Measurements from ENCODE around the gene KDM4B.
"Not testable (repeated sequence)": the region's sequence is repeated elsewhere in the genome, so short reads cannot be mapped to it uniquely, and the experiment has no call there.

KDM4B gene

DNA sequence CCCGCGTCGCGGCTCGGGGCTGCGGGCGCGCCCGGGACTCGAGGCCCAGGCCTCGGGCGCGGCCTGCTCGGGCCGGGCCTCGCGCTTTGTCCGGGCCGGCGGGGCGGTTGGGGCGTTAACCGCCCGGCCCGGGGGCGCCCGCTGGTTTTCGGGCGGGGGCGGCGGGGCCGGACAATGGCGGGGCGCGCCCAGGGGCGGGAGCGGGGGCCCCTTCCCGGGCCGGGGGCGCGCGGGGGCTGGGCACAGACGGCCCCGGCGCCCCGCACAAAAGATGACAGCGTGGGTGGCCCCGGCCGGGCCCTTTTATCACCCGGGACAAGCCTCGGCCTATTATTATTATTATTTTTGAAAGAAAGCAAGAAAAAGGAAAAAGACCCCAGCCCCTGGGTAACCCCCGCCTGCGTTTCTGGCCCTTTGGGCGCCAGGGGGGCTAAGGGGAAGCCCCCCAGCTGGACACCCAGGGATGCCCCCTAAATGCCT, 419 bp downstream of the KDM4B start:
- no peak for DNase-seq

DNA sequence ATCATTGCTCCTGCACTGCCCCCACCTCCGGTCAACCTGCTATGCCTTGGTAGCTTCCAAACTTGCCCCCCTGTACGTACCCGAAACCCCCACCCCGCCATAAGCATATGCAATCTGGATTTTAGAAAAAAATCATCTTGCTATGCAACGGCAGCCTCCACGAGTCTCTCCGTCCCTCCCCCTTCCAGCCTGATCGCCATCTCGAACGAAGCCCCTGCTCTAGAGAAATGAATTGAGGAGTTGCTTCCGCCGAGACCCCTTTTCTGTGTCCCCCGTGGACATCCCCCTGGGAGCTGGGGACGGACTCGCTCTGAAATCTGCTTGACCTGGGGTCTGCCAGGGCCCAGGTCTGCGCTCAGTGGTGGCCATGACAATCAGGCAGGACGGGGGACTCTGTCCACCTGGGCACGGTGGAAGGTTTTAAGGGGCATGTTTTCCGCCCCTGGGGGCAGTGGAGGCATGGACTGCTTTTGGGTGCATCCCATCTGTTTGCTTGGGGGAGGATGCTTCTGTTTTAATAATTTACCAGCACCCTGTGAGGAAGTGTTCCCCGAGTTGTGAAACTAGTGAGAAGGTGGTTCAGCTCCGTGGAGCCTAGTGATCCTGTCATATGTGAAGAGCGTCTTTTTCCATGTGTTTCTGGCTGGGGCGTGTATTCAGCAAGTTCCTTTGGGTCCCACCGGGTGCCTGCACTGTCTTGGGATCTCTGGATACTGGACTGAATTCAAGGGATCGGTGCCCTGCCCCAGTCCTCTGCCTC, 1.0 kb downstream of the KDM4B start:
- DNase-seq, result peak; percentile 62

DNA sequence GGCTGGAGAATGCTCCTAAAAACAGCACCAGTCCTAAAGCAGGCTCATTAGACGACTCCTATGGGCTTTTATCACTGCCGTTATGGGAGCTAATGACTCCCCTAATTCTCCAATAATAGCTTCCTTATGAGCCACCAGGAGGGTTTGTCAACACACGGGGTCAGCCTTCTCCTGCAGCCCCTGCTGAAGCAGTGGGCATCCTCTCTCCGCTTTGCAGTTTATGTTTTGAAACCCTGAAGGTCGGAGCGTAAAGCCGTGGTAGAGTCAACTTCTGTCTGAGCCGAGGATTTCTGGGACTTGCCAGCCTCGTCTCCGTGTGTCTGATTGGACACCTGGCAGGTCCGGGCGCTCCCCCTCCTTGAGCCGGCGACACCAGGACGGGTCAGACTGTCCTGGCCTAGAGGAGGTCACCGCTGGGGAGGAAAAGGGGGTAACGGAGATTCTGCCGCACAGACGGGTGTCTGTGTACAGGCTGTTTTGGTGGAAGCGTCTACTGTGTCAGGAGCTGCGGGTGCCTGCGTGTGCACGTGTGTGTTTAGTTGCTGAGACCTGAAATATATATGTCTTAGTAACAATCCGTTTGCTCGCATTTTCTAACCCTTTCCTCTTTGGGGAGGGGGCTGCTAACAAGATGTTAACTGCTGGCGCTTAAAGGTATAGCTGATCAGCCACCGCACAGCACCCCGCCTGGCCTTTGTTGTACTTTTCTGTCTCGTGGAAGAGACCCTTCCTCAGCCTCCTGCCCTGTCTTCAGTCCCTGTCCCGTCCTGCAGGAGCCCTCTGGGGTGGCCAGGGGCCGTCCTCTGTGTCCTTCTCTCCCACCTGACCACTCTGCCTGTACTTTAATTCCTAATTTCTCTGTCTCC, 1.9 kb downstream of the KDM4B start:
- DNase-seq, result peak; percentile 71

DNA sequence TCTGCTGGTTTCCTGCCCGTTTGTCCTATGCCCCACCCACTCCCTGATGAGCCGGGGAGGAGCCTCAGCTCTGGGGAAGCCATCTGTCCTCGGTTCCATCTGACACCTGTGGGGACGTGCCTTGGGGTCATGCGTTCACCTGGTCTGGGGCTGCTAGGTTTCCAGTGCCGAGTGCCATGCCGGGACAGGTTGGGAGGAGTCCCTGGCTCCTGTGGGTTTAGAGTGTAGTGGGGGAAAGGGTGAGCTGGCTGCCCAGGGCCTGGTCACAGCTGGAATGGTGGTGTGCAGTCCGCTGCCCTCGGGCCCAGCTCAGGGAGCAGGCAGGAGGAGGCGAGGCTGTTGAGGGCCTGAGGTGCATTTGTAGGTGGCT, 2.5 kb downstream of the KDM4B start:
- no peak for DNase-seq

DNA sequence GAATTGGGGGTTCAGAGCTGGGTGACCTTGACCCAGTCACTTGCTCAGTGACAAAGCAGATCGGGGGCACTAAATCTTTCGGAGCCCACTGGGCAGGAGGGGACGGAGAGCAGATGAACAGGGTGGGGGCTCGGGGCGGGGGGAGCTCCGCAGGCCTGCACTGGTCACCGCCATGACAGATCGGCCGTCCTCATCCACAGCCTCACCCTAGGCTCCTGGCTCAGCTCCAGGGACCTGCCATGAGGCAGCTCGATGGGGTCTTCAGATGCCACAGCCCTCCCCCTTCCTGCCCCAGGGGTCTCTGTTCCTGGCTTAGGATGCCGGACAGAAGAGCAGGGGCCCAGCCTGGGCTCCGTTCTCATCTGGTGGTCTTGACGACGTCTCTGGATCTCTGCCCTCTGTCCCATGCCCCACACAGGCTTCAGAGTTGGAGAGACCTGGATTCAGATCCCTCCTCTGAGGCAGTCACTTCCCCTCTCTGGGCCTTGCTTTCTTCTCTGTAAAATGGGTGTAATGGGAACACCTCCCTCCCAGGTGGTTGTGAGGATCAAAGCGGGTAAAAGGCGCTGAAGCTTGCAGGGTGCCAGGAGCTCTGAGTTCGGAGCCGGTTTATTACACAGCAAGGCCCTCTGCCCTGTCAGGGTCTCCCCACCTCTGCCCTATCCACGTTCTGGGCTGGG, 3.0 kb downstream of the KDM4B start:
- DNase-seq, result no peak

DNA sequence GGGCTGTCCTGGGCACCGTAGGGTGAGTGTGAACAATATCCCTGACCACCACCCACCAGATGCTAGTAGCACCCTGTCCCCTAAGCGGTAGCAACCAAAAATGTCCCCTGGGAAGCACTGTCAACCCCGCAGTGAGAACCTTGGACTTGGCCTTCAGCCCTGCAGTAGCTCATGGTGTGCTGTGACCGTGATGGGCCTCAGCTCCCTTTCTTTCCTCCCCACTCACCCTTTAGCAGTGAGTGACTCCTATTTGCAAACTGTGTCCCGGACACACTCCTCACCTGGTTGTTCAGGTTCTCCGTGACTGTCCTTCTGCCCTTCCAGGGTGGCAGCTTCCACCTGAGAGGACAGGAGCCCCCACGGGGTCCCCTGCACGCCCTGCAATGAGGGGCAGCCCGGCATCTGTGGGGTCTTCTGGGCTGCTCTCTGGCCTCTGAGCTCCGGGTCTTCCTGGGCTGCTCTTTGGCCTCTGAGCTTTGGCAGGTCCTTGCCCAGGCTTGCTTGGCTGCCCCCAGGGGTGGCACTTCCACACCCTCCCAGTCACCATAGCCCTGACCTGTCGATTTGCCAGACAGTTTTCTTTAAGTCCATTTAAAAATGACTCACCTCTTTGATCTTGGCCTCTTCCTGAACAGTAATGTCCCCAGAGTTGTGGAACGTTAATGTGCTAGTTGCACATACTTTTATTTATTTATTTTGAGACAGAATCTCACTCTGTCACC, 3.8 kb downstream of the KDM4B start:
- no peak for DNase-seq

DNA sequence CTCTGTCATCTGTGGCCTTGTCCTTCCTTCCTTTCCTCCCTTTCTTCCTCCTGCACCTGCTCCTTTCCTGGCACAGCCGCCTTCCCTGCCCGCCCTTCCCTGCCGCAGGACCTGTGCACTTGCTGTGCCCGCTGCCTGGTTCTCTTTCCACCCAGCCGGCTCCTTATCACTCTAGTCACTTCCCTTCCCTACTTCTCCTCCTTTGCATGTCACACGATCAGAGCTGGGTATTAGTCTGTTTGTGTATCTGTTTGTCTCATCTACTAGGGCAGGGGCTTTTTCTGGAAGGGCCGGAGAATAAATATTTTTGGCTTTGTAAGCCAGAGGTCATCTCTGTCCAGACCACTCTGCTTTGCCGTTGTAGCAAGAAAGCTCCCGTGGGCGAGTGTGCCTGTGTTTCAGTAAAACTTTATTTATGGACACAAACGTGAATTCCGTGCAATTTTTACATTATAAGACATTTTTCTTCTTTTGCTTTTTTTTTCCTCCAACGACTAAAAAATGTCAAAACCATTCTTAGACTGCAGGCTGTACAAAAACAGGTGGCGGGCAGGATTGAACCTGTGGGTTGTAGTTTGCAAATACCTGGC, 6.1 kb downstream of the KDM4B start:
- peak; percentile 79 for DNase-seq

DNA sequence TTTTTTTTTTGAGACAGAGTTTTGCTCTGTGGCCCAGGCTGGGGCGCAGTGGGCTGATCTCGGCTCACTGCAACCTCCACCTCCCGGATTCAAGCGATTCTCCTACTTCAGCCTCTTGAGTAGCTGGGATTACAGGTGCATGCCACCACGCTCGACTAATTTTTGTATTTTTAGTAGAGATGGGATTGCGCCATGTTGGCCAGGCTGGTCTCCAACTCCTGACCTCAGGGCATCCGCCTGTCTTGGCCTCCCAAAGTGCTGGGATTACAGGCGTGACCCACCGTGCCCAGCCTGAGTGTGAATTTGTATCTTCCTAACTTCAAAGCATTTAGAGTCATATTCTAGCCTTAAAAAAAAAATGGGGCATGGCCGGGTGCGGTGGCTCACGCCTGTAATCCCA, 6.7 kb downstream of the KDM4B start:
- DNase-seq, result not testable (repeated sequence)

DNA sequence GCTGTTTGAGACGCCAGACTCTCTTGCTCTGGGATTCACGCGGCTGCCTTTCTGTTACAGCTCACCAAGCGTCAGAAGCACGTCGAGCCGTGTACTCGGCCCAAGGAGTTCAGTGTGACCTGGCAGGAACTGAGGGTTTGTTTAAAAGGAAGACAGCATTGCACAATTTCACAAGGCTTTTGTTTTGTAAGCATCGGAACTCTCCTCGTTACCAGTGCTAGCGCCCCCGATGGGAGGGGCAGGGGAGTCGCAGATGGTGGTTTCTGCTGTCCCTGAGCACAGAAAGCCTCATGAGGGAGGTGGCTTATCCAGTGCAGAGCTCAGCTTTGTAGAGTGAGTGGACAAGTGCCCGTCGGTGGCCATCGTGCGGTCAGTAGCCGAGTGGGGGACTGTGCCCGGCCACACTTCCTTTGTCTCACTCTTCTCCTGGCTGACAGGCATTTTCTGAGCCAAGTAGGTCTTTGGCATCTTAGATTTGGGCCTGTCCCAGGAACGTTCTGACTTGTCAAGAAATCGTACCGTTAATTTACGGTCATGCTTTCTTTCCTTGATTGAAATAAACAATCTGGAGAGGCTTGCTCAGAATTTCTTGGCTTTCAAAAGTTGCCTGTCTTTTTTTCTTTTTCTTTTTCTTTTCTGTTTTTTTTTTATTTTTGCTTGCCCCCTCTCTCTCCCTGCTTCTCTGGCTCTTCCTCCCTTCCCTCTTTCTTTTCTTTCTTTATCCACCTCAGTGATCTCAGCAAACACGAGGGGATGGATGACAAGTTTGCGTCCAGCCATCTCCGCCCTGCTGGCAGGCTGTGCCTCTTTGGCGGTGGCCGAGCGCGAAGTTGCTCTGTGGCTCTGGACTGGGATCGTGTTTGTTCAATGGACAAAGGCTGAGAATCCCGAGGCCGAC, 7.7 kb downstream of the KDM4B start:
- DNase-seq, result peak; percentile 37

DNA sequence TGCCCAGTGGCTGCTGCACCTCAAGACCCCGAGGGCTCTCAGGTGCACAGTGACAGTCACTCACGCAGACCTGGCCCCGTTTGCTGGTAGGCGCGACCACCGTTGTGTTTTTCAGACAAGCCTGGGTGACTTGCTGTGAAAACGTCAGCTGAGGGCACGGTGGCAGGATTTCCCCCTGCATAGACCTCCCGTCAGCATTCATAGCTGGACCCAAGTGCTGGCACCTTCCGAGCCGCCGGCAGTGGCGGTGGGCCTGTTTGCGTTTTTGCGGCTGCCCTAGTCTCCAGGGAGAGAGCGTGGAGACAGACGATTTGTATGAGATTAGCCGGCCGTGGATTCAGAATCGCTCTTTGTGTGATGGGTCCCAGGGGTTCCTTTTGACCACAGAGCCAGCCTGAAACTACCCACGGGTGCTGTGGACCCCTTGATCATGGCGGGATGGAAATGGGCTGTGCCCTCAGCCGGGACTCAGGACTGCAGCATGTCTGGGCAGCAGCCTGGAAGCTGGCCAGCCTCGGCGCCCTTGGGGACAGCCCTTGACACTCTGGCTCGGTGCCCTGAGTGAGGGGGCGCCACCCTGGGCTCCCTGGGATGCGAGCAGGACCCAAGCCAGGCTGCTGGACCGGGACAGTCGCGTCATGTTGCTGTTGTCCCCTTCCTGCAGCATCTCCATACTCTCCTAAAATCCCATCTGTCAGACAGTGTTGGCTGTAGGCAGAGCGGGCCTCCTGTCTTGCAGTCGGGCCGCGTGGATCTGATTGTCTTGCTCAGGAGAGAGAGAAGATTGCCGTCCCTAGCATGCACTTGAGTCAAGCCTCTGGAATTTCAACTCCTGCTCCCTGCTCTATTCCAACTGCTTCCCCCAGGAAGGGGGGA, 8.6 kb downstream of the KDM4B start:
- no peak for DNase-seq

DNA sequence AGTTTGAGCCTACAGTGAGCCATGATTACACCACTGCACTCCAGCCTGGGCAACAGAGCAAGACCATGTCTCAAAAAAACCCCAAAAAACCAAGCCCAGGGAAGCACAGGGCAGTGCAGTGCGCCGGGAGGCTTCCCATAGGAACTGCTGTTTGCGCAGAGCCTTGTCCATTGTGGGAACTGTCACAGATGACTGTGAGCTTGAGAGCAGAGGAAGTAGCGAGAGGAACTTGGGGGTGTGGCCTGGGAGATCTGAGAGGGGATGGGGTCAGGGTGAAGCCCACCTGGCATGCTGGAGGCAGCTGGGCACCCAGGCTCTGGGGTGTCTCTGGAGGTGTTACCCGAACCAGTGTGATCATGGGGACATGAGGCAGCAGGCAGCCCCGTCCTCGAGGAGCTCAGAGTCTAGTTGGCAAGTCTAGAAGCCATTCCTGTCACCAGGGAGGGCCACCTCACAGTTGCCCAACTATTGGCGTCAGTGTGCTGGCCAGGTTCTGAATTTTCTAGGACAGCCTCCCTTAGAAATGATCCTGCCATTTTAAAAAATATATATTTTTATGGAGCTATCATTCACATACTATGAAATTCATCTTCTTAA, 10.4 kb downstream of the KDM4B start:
- no peak for DNase-seq

DNA sequence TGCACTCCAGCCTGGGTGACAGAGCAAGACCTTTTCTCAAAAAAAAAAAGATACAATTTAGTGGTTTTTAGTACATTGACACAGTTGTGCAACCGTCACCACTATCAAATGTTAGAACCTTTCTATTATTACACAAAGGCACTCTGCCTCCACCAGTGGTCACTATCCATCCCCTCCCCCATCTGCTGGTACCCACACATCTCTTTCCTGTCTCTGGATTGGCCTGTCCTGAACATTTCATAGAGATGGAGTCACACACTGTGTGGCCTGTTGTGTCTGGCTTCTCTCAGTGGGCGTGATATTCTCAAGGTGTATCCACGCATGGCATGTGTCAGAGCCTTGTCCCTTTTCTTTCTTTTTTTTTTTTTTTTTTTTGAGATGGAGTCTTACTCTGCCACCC, 11.2 kb downstream of the KDM4B start:
- DNase-seq, result peak; percentile 59

DNA sequence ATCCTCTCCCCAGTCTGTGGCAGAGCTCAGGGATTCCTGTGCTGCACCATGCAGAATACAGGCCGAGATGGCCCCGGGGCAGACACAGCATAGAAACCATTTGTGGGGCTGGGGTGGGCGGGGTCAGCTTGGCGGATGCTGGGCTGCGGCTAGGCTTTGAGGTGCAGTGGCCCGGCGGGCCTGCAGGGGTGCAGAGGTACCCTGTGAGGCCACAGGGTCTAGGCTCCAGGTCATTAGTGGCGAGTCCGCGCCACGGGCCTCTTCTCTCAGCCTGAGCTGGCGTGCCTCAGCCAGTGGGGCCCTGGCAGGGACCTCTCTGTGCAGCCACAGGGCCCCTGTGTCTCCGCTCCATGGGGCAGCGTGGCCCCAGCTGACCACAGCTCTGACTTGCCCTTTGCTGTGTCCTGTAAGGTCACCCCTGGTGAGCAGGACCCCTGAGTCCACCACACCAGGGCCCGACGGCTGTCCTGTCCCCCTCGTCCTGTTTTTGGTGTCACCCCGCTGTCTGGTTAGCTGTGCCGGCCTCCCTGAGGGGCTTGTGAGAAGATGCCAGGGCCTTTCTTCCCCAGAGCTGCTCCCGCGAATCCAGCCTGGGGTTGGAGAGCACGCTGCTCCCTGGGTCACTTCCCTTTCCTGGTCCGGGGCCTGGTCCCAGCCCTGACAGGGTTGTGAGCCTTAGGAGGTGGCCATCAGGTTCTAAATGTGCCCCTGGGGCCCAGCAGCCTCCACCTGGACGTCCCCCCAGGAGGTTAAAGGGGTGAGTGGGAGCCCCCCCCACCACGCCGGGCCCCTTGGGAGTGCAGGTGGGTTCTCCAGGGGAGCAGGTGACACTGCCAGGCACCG, 12.1 kb downstream of the KDM4B start:
- DNase-seq, result no peak

DNA sequence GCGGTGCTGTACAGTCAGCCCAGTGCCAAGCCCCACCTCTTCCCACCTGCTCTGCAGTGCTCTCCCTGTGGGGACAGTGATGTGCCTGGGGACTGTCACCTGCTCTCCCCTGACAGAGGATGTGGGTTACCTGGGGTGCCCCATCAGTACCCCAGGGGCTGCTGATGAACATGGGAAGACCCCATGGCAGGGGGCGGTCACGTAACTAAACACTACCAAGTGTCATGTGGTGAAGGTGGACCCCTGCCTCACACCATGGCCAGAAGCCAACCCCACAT, 12.7 kb downstream of the KDM4B start:
- no peak for DNase-seq

DNA sequence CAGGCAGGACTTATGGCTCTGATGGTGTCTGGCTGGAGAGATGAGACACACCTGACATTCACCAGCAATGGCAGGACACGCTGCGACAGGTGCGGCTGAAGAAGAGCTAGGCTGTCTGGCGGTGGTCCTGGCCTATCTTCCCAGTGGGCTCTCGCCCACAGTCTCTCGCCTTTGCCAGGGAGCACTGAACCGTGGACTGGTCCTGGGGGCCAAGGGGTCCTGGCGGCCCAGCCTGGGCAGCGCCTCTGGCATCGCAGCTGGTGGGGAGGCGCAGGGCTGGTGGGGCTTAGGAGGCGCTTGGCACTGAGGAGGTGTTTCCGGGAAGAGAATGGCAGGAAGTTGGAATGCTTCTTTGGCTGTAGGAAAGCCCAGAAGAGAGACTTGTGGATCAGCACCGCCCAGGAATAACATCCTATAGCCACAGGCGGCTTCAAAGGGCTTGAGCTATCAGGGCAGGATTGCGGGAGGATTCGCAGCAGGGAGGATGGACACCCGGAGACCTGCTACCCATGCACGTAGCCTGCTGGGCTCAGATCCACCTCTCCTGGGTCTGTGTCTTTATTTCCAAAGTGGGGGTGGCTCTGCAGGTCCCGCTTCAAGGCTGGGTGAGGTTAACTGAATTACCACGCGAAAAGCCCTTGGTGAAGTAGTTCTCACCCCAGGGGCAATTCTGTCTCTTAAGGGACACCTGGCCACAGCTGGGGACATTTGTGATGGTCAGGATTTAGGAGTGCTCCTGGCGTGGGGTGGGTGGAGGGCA, 14.6 kb downstream of the KDM4B start:
- no peak for DNase-seq

DNA sequence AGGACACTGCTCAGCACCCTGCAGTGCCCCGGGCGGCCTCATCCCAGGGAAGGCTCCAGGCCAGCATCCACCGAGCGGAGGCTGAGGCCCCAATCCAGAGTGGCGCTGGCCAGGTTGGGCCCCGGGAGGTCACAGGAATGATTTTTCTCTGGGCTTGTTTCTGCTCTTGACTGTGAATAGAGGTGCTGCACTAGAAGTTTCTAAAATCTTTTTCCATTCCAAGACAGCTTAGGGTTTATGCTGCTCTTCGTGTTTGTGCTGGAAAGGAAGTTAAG, 15.1 kb downstream of the KDM4B start:
- DNase-seq, result no peak

DNA sequence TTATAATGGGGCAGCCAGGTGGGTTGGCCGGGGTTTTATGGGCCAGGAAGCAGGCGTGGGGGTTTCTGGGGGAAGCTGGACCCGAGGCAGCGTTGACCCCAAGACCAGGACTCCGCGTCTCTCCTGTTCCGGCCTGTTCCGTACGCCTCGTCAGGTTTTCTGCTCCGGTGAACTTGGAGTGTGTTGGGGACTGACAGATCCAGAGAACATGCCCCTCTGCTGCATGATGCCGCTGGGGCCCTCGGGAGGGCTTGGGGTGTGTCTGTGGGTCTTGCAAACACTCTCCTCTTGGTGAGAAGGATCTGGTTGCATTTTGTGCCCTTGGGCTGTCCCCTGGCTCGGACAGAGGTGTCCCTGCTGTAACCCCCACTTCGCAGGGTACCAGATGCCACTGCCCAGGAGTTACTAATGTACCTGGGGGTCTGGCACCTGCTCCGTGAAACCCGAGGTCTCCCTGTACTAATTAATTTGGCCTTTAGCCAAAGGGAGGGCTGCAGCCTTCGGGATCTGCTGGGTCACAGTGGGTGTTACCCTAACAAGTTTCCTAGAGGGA, 15.6 kb downstream of the KDM4B start:
- no peak for DNase-seq

DNA sequence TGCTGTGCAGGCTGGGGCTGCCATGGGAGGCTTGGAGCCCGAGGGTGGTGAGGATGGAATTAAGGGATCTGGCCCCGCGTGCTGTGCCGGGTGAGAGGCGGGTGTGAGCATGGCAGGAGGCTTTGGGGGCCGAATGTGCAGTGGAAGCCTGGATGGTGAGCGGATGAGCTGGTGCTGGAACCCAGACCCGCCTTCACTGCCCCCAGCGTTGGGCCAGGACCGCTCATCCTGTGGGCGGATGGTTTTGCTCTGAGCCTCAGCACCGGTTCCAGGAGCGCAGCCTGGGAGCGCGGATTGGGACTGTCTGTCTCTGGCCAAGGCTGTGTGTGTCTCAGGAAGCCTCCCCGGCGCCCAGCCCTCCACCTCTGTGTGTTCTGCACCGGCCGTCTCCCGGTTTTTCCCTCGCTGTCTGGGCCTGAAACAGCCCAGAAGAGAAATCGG, 16.7 kb downstream of the KDM4B start:
- no peak for DNase-seq

All from OCI-M1 (cell line).